ENCODE measurements around the gene MNT. TPM values are rescaled to one million over a fixed set of nuclear protein-coding genes. Genes with fewer than 3 reads are reported as not detected.

Gene MNT
- polyA plus RNA-seq, 2 of the 4 experiments (the other 2 are of a cell fraction): 4.5 to 25.9 TPM

DNA sequence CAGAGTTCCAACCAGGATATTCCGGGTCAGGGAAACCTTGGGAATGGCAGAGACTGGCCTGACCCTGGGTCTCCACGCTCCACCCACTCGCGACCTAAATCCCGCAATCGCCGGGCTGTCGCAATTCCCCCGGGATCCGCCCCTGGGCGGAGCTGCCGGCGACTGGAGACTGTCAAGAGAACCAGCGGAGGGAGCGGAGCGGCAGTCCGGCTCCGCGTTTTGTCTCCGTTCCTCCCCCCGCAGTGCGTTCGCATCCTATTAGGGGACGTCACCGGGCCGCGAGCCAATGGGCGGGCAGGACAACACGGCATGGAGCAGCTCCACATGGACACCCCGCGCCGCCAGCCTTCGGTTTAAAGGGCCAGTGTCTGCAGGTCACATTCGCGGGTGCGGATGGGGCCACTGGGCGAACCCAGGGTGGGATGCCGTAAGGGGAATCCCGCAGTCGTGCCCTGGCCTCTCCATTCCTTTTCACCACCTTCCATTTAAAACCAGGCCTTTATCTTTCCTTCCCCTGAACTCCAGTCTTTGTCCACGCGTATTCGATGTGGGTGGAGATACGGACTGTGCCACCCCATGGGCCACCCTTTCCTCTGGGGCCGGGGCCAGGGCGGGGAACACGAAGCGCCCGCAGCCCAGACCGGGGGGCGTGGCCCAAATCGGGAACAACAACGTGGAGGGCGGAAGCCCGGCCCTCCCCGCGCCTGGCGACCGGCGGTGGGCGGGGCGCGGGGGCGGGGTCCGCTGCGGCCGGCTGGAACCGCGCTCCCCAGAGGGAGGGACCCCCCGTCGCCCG, 764 bp upstream of the MNT start (continued):
- TF ChIP-seq NPAS2 (CRISPR knock-in tag; IDR thresholded peaks at IDR 0.05; ENCODE audit: borderline replicate concordance) (no peak), BHLHE40 (IDR thresholded peaks at IDR 0.05; ENCODE audit: low read depth, low read length) (no peak), FOSB (CRISPR knock-in tag; IDR thresholded peaks at IDR 0.05) (no peak), HOXB13 (CRISPR knock-in tag; IDR thresholded peaks at IDR 0.05; ENCODE audit: low read depth) (no peak), TFCP2L1 (CRISPR knock-in tag; IDR thresholded peaks at IDR 0.05) (no peak), ZC3H11A (IDR thresholded peaks at IDR 0.05) (no peak), REST (IDR thresholded peaks at IDR 0.05) (no peak), SMC3 (IDR thresholded peaks at IDR 0.05) (no peak), CEBPB (IDR thresholded peaks at IDR 0.05) (peak; percentile 93 to 96), HOXA7 (CRISPR knock-in tag; IDR thresholded peaks at IDR 0.05) (no peak), CTCF (IDR thresholded peaks at IDR 0.05) (no peak), ZSCAN20 (CRISPR knock-in tag; IDR thresholded peaks at IDR 0.05) (no peak), EHF (CRISPR knock-in tag; IDR thresholded peaks at IDR 0.05) (no peak), CBX8 (IDR thresholded peaks at IDR 0.05) (no peak), ATOH8 (CRISPR knock-in tag; IDR thresholded peaks at IDR 0.05; ENCODE audit: low read depth) (no peak), HEYL (CRISPR knock-in tag; IDR thresholded peaks at IDR 0.05) (no peak), PBX3 (IDR thresholded peaks at IDR 0.05) (peak; percentile 73), CBX2 (IDR thresholded peaks at IDR 0.05; ENCODE audit: borderline replicate concordance, low read depth) (peak; percentile 27; the same call in 1 of the 2 replicates), JUNB (IDR thresholded peaks at IDR 0.05) (no peak), MAX (IDR thresholded peaks at IDR 0.05) (peak; percentile 100), HDAC2 (IDR thresholded peaks at IDR 0.05) (no peak), JUN (IDR thresholded peaks at IDR 0.05) (peak; percentile 37 to 70), PHF8 (IDR thresholded peaks at IDR 0.05; ENCODE audit: borderline replicate concordance, low read depth) (peak; percentile 30; the same call in 1 of the 2 replicates), CHD2 (IDR thresholded peaks at IDR 0.05; ENCODE audit: low read length, partially characterized antibody) (peak; percentile 19), MYC (IDR thresholded peaks at IDR 0.05; ENCODE audit: borderline replicate concordance, low read length) (peak; percentile 89), EP300 (IDR thresholded peaks at IDR 0.05) (no peak)
- TF ChIP-seq, protein P1, sequence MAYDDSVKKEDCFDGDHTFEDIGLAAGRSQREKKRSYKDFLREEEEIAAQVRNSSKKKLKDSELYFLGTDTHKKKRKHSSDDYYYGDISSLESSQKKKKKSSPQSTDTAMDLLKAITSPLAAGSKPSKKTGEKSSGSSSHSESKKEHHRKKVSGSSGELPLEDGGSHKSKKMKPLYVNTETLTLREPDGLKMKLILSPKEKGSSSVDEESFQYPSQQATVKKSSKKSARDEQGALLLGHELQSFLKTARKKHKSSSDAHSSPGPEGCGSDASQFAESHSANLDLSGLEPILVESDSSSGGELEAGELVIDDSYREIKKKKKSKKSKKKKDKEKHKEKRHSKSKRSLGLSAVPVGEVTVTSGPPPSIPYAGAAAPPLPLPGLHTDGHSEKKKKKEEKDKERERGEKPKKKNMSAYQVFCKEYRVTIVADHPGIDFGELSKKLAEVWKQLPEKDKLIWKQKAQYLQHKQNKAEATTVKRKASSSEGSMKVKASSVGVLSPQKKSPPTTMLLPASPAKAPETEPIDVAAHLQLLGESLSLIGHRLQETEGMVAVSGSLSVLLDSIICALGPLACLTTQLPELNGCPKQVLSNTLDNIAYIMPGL (CRISPR knock-in tag; IDR thresholded peaks at IDR 0.05; ENCODE audit: borderline replicate concordance): no peak
